Transverse colon (tissue), 4 donors: ENCODE data around the gene ANAPC16. TPM values are rescaled to one million over a fixed set of nuclear protein-coding genes. Genes with fewer than 3 reads are reported as not detected.

Experiments
- DNase-seq: peaks from one replicate; pipeline ENCODE4 v3.0.0-alpha.2; 2019
- H3K27ac ChIP-seq, 4 donors: fragments of 200-600 bp; sonication (generic); 2 replicates each; pipeline ENCODE4 v1.5.1; 2016 to 2018; ENCODE audit warnings: inconsistent platforms in 4 of 4
- H3K27me3 ChIP-seq: fragments of 200-600 bp; sonication (generic); 2 replicates; pipeline ENCODE4 v1.5.1; 2017; ENCODE audit warnings: inconsistent platforms
- H3K36me3 ChIP-seq, 4 donors: fragments of 200-600 bp; sonication (generic); 2 replicates each; pipeline ENCODE4 v1.5.1; 2017 to 2019; ENCODE audit warnings: inconsistent platforms in 4 of 4
- H3K4me1 ChIP-seq, 4 donors: fragments of 200-600 bp; sonication (generic); 2 replicates each; pipeline ENCODE4 v1.5.1; 2017 to 2020; ENCODE audit warnings: inconsistent platforms in 4 of 4
- H3K4me3 ChIP-seq, 4 donors: fragments of 200-600 bp; sonication (generic); 1 replicate in 1 of 4; 2 replicates in 3 of 4; pipeline versions ENCODE4 v1.5.1 to v1.6.1; 2017 to 2019; ENCODE audit warnings: inconsistent platforms in 4 of 4
- H3K9me3 ChIP-seq, 2 donors: fragments of 200-600 bp; sonication (generic); 2 replicates each; pipeline ENCODE4 v1.5.1; 2017 to 2019; ENCODE audit warnings: inconsistent platforms in 2 of 2
- EP300 ChIP-seq: sonication (generic); formaldehyde crosslinking; IDR thresholded peaks from one replicate; pipeline ENCODE4 v1.6.1; 2017; ENCODE audit warnings: antibody characterized with exemption, low read depth
- POLR2A ChIP-seq: fragments of 450-650 bp; IDR thresholded peaks from one replicate; pipeline ENCODE4 v1.6.1; 2016; ENCODE audit warnings: antibody characterized with exemption, mild to moderate bottlenecking, moderate library complexity
- POLR2AphosphoS5 ChIP-seq, 3 donors: sonication (generic); formaldehyde crosslinking; IDR thresholded peaks; one replicate each; pipeline ENCODE4 v1.6.1; 2016; ENCODE audit warnings: antibody characterized with exemption in 3 of 3
- WGBS, 2 donors: methylation state at CpG; one replicate each; pipeline ENCODE4 v1.1.5; 2018; ENCODE audit warnings: low coverage in 1 of 2; 5-methylcytosine and 5-hydroxymethylcytosine counted together
- in situ Hi-C, 4 donors: fragments of 200-750 bp; cut with MboI; loops; one replicate each; pipeline versions ENCODE4 v1.15.0 to v1.15.1; 2017; ENCODE audit warnings: low sequenced_read_pairs in 3 of 4, low pct_ligation_motif_present in 1 of 4, low pct_unique_long_range_greater_than_20kb in 1 of 4
- intact Hi-C: fragments of 100-400 bp; cut with DNase I; formaldehyde crosslinking; loops from one replicate; pipeline ENCODE4 v1.15.1; 2023; ENCODE audit warnings: low total_unique reads
- total RNA-seq, 4 donors: library from RNA; depleted of rRNA; stranded (reverse); fragments of >200 nt; gene quantifications; one replicate each; pipeline ENCODE4 v1.1.0, GENCODE V29; 2016
- TF ChIP-seq, protein P1 (sequence below), 5 experiments: fragments of 200-600 bp in 3 of 5; fragments of 450-650 bp in 2 of 5; sonication (generic) in 3 of 5; IDR thresholded peaks; 1 replicate in 2 of 5; 2 replicates in 3 of 5; pipeline ENCODE4 v1.5.1; 2016 to 2017; ENCODE audit warnings: antibody characterized with exemption in 5 of 5, inconsistent platforms in 3 of 5, mild to moderate bottlenecking in 2 of 5, moderate library complexity in 1 of 5

The ANAPC16 gene
- total RNA-seq, 4 donors from 2014 or later, result 57.6 to 77.4 (median 65.5) TPM

DNA sequence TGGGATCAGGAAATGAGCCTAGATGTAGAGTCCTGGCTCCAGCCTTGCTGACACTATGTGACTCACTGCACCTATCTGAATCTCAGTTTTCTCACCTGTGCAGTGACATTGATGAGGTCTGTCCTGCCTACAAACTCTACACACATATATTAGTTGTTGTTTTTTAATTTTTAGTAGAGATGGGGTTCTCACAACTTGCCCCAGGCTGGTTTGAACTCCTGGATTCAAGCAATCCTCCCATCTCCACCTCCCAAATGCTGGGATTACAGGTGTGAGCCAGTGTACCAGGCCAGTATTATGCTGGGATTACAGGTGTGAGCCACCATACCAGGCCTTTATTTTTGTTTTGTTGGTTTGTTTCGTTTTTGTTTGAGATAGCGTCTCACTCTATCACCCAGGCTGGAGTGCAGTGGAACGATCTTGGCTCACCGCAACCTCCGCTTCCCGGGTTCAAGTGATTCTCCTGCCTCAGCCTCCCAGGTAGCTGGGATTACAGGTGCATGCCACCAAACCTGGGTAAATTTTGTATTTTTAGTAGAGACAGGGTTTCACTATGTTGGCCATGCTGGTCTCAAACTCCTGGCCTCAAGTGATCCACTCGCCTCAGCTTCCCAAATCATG, 46.1 kb downstream of the ANAPC16 start:
- DNase-seq, result peak; percentile 27
- H3K4me3 ChIP-seq, result peak overlapping the region in 1 of 4 donors; percentile 56
- H3K27ac ChIP-seq, result peak overlapping the region; percentile 89 to 94 (median 90)
- no peaks in the 10 kb centered on the region for H3K36me3 ChIP-seq
- in situ Hi-C loops (no loop called here), intact Hi-C loops (no loop called here)
- WGBS, 2 donors, result 84 to 93% methylated on average over 7 of the region's 7 CpGs
- H3K9me3 ChIP-seq, result no peaks in the 10 kb centered on the region
- TF ChIP-seq EP300, result no peak
- TF ChIP-seq, protein P1, sequence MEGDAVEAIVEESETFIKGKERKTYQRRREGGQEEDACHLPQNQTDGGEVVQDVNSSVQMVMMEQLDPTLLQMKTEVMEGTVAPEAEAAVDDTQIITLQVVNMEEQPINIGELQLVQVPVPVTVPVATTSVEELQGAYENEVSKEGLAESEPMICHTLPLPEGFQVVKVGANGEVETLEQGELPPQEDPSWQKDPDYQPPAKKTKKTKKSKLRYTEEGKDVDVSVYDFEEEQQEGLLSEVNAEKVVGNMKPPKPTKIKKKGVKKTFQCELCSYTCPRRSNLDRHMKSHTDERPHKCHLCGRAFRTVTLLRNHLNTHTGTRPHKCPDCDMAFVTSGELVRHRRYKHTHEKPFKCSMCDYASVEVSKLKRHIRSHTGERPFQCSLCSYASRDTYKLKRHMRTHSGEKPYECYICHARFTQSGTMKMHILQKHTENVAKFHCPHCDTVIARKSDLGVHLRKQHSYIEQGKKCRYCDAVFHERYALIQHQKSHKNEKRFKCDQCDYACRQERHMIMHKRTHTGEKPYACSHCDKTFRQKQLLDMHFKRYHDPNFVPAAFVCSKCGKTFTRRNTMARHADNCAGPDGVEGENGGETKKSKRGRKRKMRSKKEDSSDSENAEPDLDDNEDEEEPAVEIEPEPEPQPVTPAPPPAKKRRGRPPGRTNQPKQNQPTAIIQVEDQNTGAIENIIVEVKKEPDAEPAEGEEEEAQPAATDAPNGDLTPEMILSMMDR (IDR thresholded peaks at IDR 0.05), result no peak
- TF ChIP-seq POLR2AphosphoS5 (IDR thresholded peaks at IDR 0.05), result peak in 1 of 3 donors; percentile 23
- peak; percentile 19 for TF ChIP-seq POLR2A
- H3K4me1 ChIP-seq, result peaks cover 39 to 62% (median 52%) of the 10 kb centered on the region in 4 donors
- no peaks in the 10 kb centered on the region for H3K27me3 ChIP-seq

DNA sequence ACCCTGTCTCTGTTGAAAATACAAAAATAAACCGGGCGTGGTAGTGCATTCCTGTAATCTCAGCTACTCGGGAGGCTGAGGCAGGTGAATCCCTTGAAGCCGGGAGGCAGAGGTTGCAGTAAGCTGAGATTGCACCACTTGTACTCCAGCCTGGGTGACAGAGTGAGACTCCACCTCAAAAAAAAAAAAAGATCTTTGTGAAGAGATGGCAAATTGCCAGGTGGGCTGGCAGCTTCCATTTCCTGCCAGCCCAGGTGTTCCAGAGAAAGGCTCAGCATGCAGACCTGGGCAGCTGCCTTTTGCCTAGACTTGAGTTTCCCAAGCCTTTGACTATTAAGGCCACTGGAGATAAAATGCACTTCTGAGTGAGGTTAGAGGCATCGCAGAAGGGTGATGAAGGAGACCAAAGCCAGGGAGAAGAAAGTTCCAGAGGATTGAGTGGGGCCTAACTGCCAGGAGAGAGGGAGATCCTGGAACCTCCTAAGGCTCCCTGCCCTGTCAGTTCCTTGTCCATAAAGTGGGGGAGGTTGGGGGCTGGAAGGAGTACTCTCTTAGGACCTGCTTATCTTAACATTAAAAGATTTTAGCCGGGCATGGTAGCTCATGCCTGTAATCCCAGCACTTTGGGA, 47.9 kb downstream of the ANAPC16 start:
- H3K4me3 ChIP-seq, result no peak overlapping the region
- H3K27ac ChIP-seq, result peak overlapping the region; percentile 72 to 92 (median 75)
- intact Hi-C loops (no loop called here), in situ Hi-C loops (no loop called here)
- H3K27me3 ChIP-seq, result no peaks in the 10 kb centered on the region
- WGBS, 2 donors, result 10 to 52% methylated on average over 2 to 6 of the region's 6 CpGs
- H3K4me1 ChIP-seq, result peaks cover 30 to 54% (median 46%) of the 10 kb centered on the region in 4 donors
- peak; percentile 77 for DNase-seq
- no peaks in the 10 kb centered on the region for H3K9me3 ChIP-seq
- H3K36me3 ChIP-seq, result no peaks in the 10 kb centered on the region
- TF ChIP-seq, protein P1 (IDR thresholded peaks at IDR 0.05), result no peak
- TF ChIP-seq POLR2AphosphoS5 (IDR thresholded peaks at IDR 0.05) (peak in 2 of 3 donors; percentile 60 to 70), POLR2A (peak; percentile 40), EP300 (no peak)

- in situ Hi-C loops (no loop called here), intact Hi-C loops (no loop called here)
- H3K4me1 ChIP-seq, result peaks cover 22 to 46% (median 40%) of the 10 kb centered on the region in 4 donors
Observed at GRCh38 chr10:72264536-72264935, 48.7 kb downstream of the ANAPC16 start.

DNA sequence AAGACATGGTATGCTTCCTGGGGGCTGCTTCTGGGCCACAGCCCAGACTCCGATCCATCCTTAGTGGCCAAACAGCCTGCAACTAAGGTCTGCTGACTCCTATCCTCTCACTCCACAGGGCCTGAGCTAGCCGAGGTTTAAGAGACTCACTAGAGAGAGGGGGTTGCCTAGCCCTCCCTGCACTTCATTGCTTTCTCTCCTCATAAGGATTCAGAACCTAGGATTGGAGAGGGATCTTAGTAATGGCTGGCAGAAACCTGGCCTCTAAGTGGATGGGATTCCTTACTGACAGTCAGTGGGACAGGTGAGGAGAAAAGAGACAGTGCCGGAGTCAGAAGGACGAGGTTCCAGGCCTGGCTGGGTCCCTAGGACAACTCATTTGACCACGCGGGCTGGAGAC, 49.7 kb downstream of the ANAPC16 start:
- Histone ChIP-seq H3K27me3 (no peaks in the 10 kb centered on the region), H3K36me3 (no peaks in the 10 kb centered on the region), H3K9me3 (no peaks in the 10 kb centered on the region), H3K4me1 (peaks cover 13 to 36% (median 31%) of the 10 kb centered on the region in 4 donors), H3K4me3 (no peak overlapping the region), H3K27ac (no peak overlapping the region)
- 91 to 93% methylated on average over 4 to 6 of the region's 6 CpGs for WGBS, 2 donors
- TF ChIP-seq POLR2AphosphoS5 (IDR thresholded peaks at IDR 0.05) (no peak), EP300 (no peak), POLR2A (no peak)
- TF ChIP-seq, protein P1 (IDR thresholded peaks at IDR 0.05), result no peak
- intact Hi-C loops, result no loop called here
- in situ Hi-C loops, result no loop called here
- DNase-seq, result no peak

More at GRCh38 chr10:72264536-72264935, 48.7 kb downstream of the ANAPC16 start:
- 96% methylated on average over 1 of the region's 1 CpG; no CpG with 5 or more reads in 1 of the 2 donors for WGBS, 2 donors
- H3K27me3 ChIP-seq, result no peaks in the 10 kb centered on the region
- no peak for DNase-seq
- TF ChIP-seq POLR2A (no peak), EP300 (no peak), POLR2AphosphoS5 (IDR thresholded peaks at IDR 0.05) (no peak)
- TF ChIP-seq, protein P1 (IDR thresholded peaks at IDR 0.05), result no peak
- H3K4me3 ChIP-seq, result no peak overlapping the region
- peak overlapping the region in 1 of 4 donors; percentile 74 for H3K27ac ChIP-seq
- H3K36me3 ChIP-seq, result no peaks in the 10 kb centered on the region
- no peaks in the 10 kb centered on the region for H3K9me3 ChIP-seq
